ENCODE measurements around the gene LRRN2. TPM values are rescaled to one million over a fixed set of nuclear protein-coding genes. Genes with fewer than 3 reads are reported as not detected.

The LRRN2 gene
- total and polyA plus RNA-seq, 2 experiments from 2014 or later: 0.74 to 2.6 TPM

DNA sequence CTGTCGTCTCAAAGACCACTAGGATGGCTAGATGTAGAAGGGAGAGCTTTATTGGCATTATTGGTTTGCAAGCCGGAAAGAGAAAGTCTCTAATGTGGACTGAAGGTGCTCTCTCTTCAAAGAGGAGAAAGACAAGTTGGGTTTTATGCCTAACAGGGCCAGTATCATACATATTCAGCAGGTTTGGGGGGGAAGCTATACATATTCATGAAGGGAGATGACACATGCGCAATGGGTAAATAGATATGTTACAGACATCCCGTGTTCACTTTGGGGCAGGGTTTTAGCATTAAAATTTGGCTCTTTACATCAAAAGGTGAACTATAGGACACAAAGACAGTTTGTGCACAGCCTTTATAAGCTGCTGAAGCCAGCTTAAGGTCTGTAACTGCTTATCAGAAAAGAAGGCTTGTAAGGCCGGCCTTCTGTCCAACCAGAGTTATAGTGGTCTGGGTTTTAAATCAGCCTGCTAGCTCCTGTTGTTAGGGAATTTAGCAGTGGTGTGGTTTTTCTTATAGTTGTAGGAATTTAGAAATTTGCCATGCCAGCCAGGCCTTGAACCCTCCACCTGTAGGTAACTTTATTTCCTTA is 46.5 kb upstream of the LRRN2 start:
- no peak for DNase-seq (ENCODE audit: low spot score)
- H3K27me3 ChIP-seq (ENCODE audit: insufficient read depth): no peaks in the 10 kb centered on the region

More for the DNA sequence above, 46.5 kb upstream of the LRRN2 start:
- H3K27me3 Mint-ChIP-seq (ENCODE audit: insufficient read depth, low read depth, poor library complexity): peaks cover 9% of the 10 kb centered on the region
- Histone ChIP-seq H3K9me2 (ENCODE audit: insufficient read depth) (no peaks in the 10 kb centered on the region), H3K79me2 (replicated peaks; ENCODE audit: insufficient read depth) (no peaks in the 10 kb centered on the region), H4K20me1 (replicated peaks; ENCODE audit: insufficient read depth) (no peaks in the 10 kb centered on the region), H3K27ac (ENCODE audit: low read depth) (no peak overlapping the region), H3K4me3 (no peak overlapping the region), H3K4me2 (0 out of 2 replicates have a peak overlapping the region, but pooled peaks have one; percentile 54), H3K36me3 (ENCODE audit: insufficient read depth) (no peaks in the 10 kb centered on the region), H3F3A (replicated peaks; ENCODE audit: low read depth) (no peaks in the 10 kb centered on the region), H3K4me1 (ENCODE audit: insufficient read depth) (peaks cover 15% of the 10 kb centered on the region; the same call in 1 of the 2 replicates), H2AFZ (0 out of 2 replicates have a peak overlapping the region, but pooled peaks have one; percentile 14)
- H3K27ac Mint-ChIP-seq: no peak overlapping the region
- H3K4me3 Mint-ChIP-seq: no peak overlapping the region
- no peak for ATAC-seq
- peaks cover 2% of the 10 kb centered on the region; the same call in 1 of the 3 replicates for H3K9me3 Mint-ChIP-seq
- TF ChIP-seq CTCF (conservative IDR thresholded peaks at IDR 0.05; ENCODE audit: low read depth in 2 of 2) (no peak), JUNB (IDR thresholded peaks at IDR 0.05; ENCODE audit: unreplicated experiment) (no peak), EZH2phosphoT487 (IDR thresholded peaks at IDR 0.05; ENCODE audit: unreplicated experiment) (no peak), STAT1 (IDR thresholded peaks at IDR 0.05; ENCODE audit: unreplicated experiment) (no peak), EZH2 (IDR thresholded peaks at IDR 0.05; ENCODE audit: low read depth, unreplicated experiment) (no peak), ZNF462 (CRISPR knock-in tag; IDR thresholded peaks at IDR 0.05) (no peak), NANOG (IDR thresholded peaks at IDR 0.05; ENCODE audit: borderline replicate concordance) (no peak), ZNF114 (CRISPR knock-in tag; IDR thresholded peaks at IDR 0.05) (no peak), ETS1 (IDR thresholded peaks at IDR 0.05) (no peak), ZNF331 (CRISPR knock-in tag; IDR thresholded peaks at IDR 0.05; ENCODE audit: low read depth) (no peak), CREB1 (CRISPR knock-in tag; IDR thresholded peaks at IDR 0.05; ENCODE audit: low read depth) (no peak), POLR2AphosphoS5 (IDR thresholded peaks at IDR 0.05; ENCODE audit: low read depth) (no peak), REST (IDR thresholded peaks at IDR 0.05; ENCODE audit: unreplicated experiment) (no peak)
- H3K4me1 Mint-ChIP-seq: peaks cover 24% of the 10 kb centered on the region
- H3K36me3 Mint-ChIP-seq (ENCODE audit: low read depth): no peaks in the 10 kb centered on the region

Measured in GM23338 (cell line).